Smooth muscle cell of the brain vasculature (primary cell): ENCODE measurements around the gene ARHGAP29.
A peak's percentile ranks its signal among the peaks of the same experiment; 100 is the strongest.
"Not testable (repeated sequence)": the region's sequence is repeated elsewhere in the genome, so short reads cannot be mapped to it uniquely, and the experiment has no call there.

Source experiments
- DNase-seq: peaks from one replicate; pipeline ENCODE4 v3.0.0-alpha.2; 2012; ENCODE audit warnings: low read depth, low spot score

The ARHGAP29 gene

DNA sequence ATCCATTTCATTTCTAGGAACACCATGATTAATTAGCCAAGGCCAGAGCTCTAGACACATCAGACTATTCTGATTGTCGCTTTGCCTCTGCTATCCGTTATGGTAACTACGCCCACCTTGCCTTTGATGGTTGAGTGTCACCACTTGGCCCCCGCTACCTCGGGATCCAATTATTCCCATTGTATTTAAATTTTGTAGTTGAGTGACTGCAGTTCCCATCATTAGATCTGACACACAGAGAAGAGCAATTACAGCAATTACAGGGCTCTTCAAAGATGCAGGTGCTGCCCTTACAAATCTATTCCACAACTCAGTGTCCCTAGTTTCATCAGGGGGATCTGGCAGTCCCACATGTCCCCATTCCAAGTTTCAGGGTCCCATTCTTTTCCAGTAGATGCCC lies 71.5 kb downstream of the ARHGAP29 start:
- no peak for DNase-seq

DNA sequence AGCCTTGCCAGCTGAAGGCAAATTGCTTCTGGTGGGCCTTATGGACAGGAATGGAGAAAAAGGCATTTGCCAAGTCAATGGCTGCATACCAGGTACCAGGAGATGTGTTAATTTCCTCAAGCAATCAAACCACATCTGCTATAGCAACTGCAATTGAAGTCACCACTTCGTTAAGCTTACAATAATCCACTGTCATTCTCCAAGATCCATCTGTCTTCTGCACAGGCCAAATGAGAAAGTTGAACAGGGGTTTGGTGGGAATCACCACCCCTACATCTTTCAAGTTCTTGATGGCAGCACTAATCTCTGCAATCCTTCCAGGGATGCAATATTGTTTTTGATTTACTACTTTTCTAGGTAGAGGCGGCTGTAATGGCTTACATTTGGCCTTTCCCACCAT lies 72.5 kb downstream of the ARHGAP29 start:
- not testable (repeated sequence) for DNase-seq

DNA sequence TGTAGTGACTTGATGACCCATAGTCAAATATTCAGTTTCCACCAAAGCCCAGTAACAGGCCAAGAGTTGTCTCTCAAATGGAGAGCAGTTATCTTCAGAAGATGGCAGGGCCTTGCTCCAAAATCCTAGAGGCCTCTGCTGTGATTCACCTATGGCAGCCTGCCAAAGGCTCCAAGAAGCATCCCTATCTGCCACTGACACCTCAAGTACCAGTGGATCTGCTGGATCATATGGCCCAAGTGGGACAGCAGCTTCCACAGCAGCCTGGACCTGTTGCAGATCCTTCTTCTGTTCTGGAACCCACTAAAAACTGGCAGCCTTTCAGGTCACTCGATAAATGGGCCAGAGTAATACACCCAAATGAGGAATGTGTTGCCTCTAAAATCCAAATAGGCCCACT lies 73.3 kb downstream of the ARHGAP29 start:
- not testable (repeated sequence) for DNase-seq

DNA sequence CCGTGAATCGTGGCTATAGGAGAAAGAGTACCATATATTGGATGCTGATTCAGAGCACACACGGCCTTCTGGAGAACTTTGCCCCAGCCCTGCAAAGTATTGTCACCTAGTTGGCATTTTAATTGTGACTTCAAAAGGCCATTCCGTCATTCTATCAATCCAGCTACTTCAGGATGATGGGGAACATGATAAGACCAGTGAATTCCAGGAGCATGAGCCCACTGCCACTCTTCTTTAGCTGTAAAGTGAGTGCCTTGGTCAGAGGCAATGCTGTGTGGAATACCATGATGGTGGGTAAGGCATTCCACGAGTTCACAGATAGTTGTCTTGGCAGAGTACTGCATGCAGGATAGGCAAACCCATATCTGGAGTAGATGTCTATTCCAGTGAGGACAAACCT lies 74.1 kb downstream of the ARHGAP29 start:
- DNase-seq, result not testable (repeated sequence)

DNA sequence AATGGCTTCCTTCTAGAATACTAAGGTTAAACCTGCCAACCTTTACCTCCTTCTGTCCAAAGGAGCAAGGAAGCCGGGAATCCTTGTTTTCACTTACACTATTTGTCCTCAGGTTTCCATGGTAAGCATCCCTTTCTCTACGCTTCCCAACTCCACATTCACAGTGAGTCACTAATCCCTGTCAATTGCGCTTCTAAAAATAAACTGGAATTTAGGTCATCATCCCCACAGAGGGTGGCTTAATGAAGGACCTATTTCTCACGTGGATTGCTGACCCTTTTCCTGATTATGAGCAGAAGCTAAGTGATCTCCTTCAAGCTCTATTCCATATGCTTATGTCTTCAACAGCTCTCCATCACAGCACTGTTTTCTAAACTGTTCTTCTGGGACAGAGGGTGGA lies 76.6 kb downstream of the ARHGAP29 start:
- DNase-seq, result peak; percentile 56

DNA sequence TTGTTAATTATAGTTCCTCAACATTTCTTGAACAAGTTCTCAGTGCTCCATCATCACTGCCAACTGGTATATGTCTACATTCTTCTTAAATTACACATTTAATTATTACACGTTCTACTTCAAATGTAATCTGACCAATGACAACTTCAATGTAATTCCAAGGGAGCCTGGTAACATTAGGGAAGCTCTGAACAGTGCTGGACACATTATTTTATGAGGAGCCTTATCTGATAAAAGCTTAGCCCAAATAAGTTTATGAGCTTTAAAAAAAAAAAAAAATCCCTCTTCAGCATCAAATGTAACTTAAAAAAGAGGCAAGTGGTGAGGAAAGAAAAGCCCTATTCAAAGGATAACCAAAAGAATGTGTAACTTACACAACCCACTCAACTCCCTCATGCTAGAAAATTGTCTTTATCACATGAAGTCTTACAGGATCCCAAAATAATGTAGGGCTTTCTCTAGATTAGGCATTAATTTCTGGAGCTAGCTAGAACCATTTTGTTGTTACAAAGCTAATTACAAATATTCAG lies 81.2 kb downstream of the ARHGAP29 start:
- DNase-seq, result no peak

DNA sequence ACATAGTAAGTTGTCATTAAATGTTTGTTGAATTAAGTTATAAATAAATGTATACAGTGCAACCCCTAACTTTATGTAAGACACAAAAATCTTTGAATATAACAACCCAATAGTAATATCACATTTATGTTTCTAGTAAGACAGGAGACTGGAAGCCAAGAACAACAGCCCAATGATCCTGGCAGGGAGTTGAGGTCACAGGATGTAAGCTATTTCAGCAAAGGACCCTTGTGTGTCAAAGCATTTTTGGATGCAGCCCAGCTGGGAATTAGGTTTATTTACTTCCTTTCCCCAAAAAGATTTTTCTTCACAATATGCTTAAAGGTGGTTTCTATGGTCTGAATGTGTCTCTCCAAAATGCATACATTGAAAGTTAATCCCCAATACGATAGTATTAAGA lies 82.4 kb downstream of the ARHGAP29 start:
- DNase-seq, result peak; percentile 73

DNA sequence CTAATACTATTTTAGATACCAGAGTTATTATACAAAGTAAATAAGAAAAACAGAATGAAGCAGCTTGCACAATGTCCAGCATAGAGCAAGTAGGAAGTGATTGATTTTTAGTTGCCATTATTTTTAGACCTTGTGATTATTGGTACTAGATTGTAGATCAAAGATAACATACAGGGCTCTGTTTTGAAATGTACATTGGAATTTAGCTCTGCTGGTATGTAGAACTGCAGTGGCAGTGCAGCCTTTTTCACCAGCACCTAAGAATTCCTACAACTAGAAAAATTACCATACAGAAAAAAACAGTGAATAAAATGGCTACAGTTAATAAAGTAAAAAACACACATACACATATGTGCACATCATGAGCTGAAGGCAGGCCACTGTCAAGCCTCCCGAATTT lies 84.3 kb downstream of the ARHGAP29 start:
- DNase-seq, result no peak

DNA sequence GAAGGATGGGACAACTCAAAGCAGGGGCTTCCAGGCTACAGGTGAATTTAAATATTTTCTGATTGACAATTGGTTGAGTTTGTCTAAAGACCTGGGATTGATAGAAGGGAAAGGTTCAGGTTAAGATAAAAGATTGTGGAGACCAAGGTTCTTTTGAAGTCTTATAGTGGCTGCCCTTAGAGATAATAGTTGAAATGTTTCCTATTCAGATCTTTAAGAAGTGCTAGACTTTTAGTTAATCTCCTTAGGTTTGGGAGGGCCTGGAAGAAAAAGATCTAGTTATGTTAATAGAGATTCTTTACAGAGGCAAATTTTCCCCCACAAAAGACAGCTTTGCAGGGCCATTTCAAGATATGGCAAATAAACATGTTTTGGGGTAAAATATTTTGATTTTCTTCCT lies 88.2 kb downstream of the ARHGAP29 start:
- DNase-seq, result not testable (repeated sequence)

DNA sequence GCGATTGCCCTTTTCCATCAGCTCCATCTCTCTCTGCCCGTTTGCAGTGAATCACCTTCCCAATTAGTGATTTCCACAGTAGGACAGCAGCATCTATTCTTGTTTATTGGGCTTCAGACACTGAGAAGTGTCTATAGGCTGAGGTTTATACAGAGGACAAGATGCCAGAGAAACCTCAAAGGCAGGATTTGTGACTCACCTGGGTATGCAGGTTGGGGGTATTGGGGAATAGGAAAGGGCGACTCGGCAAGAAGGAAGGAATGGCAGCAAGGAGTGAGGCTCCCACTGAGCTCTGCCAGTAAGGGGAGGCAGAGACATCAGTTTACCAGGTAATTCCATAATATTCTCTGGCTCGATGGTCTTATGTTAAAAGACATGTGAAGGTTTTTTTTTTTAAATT lies 91.1 kb downstream of the ARHGAP29 start:
- DNase-seq, result no peak

DNA sequence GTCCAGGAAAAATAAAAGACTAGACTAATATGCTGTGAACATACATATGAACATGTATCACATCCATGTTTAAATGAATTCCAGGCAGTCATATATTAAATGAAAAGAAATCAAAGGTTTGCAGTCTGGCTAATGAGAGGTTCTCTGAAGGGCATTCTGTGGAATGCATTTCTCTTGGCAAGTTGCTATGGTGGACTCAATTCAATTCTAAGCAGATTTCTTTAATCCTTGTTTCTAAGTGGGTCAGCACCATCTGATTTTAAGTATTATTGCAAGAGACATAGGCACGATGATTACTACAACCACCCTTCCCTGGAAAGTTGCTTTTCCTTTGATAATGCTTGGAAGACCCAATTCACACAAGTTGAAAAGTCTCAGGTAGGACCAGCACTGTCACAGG lies 92.5 kb downstream of the ARHGAP29 start:
- DNase-seq, result no peak

DNA sequence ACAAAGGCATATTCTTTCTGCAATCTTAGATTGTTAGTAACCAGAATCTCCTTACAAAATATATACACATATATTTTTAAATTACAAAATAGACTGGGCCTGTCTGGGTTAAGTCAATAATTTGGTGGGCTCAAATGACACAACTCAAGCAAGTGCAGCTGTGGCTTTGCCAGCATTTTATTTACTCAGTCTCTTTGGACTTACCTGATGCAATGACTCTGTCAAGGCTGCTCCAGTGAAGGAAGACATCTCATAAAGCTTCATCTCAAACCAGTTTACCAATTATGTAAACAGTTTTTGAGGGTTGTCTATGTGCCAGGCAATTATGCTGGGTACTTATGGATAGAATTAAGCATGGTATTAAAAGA lies 93.6 kb downstream of the ARHGAP29 start:
- DNase-seq, result no peak

DNA sequence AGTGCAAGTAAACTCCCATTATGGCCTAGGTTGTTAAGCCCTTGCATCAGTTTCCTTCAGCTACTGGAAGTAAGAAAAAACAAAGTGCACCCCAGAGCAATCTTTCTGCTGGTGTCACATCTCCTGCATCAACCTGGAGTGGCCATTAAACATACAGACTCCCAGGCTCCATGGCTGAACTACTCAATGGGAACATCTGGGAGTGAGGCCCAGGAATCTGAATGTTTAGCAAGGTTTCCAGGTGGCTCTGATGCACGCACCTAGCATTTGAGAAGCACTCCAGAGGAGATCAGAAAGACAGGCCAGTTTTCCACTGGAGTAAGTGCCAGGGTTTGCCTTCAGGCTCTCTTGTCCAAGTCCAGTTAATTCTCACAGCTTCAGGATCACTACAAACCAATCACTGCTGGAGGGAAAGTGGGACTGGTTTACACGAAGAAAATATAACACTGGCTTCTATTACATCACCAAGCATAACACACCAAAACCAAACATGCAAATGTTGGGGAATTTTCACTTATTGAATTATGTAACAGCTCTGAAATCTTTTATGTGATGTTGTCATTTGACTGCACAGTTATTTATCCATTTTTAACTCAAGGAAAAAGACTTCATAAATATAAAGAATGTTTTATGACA lies 94.1 kb downstream of the ARHGAP29 start:
- no peak for DNase-seq

DNA sequence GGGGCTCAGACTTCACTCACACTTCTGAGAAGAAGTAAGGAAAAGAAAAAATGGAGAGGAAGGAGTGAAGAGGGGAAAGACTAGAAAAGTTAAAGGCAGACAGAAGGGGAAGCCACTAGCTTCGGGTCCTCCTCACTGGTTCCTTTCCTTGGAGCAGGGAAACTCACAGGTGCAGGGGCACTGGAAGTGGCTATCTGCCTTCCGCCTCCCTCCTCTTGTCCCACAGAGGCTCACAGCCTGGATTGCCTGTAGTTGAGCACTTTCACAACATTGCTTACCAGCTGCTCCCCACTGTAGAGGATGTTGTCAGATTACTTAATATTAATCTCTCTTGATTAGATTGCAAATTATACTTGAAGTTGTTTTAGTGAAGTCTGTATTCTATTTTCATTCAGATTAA lies 94.8 kb downstream of the ARHGAP29 start:
- DNase-seq, result no peak

DNA sequence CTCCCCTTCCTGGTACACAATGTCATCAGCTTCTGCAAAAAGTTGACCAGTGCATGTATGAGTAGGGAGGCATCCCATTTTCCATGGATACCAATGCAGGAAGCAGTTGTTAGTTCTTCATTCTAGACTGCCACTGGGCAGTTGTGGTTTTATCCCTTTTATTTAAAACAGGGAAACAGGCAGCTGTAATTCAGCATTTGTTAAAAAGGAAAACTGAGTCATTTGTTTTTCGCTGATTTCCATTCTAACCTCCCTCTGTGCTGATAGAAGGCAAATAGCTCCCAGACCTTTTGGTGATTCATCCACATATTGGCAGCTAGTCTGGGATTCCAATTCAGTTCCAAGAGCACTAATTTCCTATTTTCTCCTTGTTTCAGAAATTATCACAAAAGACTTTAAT lies 95.4 kb downstream of the ARHGAP29 start:
- peak; percentile 59 for DNase-seq

DNA sequence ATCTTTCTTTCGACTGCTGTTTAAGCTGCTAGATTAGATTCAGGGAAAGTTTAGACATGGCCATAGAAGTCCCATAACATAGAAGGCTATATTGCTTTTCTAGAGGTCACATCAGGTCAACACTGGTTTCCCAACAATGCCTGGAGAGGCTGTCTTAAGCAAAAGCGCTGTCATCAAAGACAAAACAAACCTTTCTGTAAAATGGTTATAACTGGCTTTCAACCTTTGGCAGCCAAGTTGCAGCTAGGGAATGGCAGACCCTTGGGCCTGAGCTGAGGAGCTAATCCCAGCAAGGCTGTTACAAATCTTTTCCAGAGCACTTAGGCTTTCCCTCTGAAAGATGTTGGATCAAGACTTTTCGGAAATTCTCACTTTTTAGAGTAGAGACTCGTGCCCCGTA lies 105.3 kb downstream of the ARHGAP29 start:
- DNase-seq, result no peak

DNA sequence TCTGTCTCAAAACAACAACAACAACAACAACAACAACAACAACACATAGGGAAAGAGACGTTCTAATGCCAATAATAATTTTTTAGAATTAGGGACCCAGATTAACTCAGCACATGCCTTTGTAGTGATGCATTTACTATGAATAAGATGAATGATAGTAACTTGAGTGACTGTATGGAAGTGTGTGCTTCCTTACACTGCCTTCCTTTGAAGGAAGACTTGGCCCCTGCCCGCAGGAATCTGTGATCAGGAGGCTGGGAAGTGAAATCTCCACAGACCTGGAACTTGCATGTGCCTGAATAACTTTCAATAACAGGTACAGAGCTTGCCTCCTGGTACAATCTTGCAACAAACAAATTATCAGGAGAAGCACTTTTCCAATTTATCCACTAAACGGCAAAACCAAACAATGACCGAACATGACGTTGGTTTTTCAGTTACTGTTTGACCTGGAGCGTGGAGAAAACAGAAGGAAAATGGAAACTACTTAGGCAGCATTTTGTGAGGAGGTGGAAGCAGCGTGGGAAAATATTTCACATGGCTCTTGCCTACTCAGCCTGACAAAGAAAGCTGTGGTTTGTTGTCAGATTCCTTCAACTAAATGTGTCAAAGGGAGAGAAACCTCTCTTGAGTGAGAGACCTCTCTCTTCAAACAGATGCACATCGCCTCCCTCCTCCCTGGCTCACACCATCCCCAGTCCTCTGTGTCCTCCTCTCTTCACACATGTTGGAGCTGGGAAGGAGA lies 106.4 kb downstream of the ARHGAP29 start:
- no peak for DNase-seq

DNA sequence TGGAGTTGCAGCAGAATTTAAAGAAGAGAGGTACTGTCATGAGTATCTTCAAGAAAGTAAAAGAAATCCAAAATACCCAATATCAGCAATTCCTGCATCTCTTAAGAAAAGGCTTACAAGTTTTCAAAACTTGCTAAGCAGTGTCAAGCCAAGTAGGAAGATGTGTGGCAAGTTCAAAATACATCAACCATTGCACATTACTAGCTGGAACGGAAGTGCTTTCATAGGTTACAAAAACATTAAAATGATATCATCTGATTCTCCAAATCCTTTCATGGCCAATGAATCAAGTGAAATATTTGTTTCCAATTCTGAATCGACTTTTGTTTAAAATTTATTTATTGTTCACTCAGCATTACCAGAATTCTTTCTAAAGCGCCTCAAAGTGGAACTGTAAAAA lies 110.7 kb downstream of the ARHGAP29 start:
- DNase-seq, result no peak

DNA sequence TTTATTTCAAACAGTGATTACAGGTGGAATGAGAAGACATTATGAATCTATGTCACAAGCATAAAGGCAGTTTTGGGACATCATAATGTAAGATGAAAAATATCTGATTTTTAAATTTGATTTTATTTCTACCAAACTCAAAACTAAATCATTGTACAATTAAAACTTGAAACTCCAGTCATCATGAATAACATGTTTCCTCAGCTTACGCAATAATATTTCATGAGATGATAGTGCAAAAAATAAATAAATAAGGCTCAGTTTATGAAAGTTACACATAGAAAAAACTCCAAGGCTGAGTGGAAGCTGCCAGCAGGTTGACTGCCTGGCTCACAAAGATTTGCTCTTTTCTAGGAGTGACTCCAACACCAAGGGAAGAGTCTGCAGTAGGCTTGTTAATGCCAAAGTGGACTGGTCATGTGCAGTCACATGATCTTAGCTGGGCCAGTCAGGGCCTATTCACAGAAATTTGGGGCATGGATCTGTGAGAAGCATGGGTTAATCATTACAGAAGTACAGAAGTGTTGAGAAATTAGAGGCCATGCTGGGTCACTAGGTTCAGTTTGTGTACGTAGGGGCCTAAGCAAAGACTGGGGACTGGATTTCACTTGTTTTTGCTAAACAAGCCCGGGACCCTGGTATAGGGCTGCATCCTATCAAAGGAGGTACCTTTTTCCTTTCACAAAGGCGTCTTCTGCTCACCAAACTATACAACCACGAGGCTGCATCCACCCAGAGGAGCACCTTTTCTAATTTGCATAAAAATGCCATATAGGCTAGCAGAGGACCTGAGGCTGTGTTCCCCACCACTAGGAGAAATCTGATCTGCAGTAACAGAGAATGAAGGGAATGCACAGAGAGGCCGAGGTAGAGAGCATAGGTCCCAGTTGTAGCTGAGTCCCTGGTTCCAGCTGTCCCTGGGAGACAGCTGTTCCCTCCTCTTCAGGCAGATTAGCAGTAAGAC lies 111.6 kb downstream of the ARHGAP29 start:
- no peak for DNase-seq

DNA sequence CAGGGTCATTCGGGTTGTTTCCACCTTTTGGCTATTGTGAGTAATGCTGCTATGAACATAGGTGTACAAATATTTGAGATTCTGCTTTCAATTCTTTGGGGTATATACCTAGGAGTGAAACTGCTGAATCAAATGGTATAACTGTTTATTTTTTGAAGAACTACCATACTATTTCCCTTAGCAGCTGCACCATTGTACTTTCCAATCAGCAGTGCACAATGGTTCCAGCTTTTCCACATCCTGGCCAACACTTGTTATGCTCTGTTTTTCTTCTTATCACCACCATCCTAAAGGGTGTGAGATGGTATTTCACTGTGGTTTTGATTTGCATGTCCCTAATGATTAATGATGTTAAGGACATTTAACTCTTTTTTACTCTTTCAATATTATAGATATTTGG lies 112.8 kb downstream of the ARHGAP29 start:
- no peak for DNase-seq

DNA sequence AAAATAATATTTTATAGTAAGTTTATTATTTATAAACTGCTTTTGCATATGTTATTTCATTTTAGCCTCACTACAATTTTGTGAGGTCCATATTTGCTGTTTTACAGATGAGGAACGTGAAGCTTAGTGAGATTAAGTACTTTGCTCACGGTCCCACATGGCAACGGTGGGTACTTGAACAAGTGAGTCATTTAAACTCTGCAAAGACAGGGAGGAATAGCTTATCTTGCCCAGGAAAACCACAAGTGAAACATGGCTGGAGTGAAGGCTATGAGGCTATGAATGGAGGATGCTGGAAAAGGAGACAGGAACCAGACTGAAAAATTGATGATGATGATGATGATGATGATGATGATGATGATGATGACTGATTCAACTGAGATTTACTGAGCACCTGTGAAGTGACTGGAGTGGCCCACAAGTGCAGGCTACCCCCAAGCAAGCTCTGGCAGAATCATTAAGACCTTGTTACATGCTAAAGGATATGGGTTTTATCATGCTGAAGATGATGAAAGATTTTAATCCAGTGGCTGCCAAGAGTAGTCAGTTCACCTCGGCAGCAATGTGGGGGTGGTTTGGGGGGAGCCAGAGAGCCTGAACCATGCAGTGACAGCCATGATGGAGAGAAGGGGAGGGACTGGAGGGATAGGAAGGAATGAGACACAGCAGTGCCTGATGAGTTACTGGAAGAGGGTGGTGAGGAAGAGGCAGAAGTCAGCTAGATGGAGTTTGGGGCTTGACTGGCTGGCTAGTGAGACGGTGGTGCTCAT lies 115.0 kb downstream of the ARHGAP29 start:
- DNase-seq, result no peak
